Right lobe of liver (tissue), 6 donors: ENCODE measurements around the gene ARHGEF11. TPM values are rescaled to one million over a fixed set of nuclear protein-coding genes. Genes with fewer than 3 reads are reported as not detected.

Source experiments
- ATAC-seq, 4 donors: fragments of 200-7000 bp; cut with Tn5 transposase; one replicate each; pipeline ENCODE4 v1.9.1; 2020; ENCODE audit warnings: mild to moderate bottlenecking in 4 of 4, moderate library complexity in 4 of 4
- DNase-seq, 3 donors: peaks; one replicate each; pipeline ENCODE4 v3.0.0-alpha.2; 2020
- H3K27ac ChIP-seq, 3 donors: fragments of 200-600 bp; one replicate each; pipeline ENCODE4 v1.8.0; 2022
- H3K27me3 ChIP-seq, 2 donors: fragments of 200-600 bp; one replicate each; pipeline ENCODE4 v1.8.0; 2022
- H3K36me3 ChIP-seq, 4 donors: fragments of 200-600 bp; sonication (generic) in 1 of 4; one replicate each; pipeline versions ENCODE4 v1.5.1 to v1.8.0; 2017 to 2022; ENCODE audit warnings: control low read depth in 1 of 4
- H3K4me1 ChIP-seq, 4 donors: fragments of 200-600 bp; sonication (generic) in 1 of 4; one replicate each; pipeline versions ENCODE4 v1.5.1 to v1.8.0; 2017 to 2022; ENCODE audit warnings: control low read depth in 1 of 4
- H3K4me3 ChIP-seq, 3 donors: fragments of 200-600 bp; one replicate each; pipeline ENCODE4 v1.8.0; 2022
- H3K9me3 ChIP-seq, 4 donors: fragments of 200-600 bp; sonication (generic) in 1 of 4; one replicate each; pipeline versions ENCODE4 v1.5.1 to v1.8.0; 2017 to 2022; ENCODE audit warnings: control low read depth in 1 of 4
- POLR2A ChIP-seq: fragments of 450-650 bp; IDR thresholded peaks from one replicate; pipeline ENCODE4 v1.6.1; 2017; ENCODE audit warnings: antibody characterized with exemption, mild to moderate bottlenecking
- WGBS: methylation state at CpG from one replicate; pipeline ENCODE4 v1.1.6; 2018; ENCODE audit warnings: low coverage, low lambda C conversion rate; ENCODE audit not compliant: insufficient coverage; ENCODE audit errors: missing lambda C conversion rate; 5-methylcytosine and 5-hydroxymethylcytosine counted together
- intact Hi-C, 2 donors: fragments of 100-400 bp; cut with DNase I; formaldehyde crosslinking; loops; one replicate each; pipeline versions ENCODE4 v1.11.2 to v1.14.1; 2022
- total RNA-seq, 6 experiments: library from RNA; depleted of rRNA in 2 of 6; stranded (reverse); fragments of >200 nt in 2 of 6; fragmentation: NEBNext Ultra II Directional in 3 of 6; extraction: Animal tissue kit (Norgen Biotek cat#: 25700) in 3 of 6; gene quantifications; one replicate each; pipeline versions ENCODE4 v1.1.0 to v1.2.4, GENCODE V29; 2016 to 2023
- TF ChIP-seq, protein P1 (sequence below), 4 donors: fragments of 200-600 bp in 3 of 4; fragments of 450-650 bp in 1 of 4; IDR thresholded peaks; one replicate each; pipeline versions ENCODE4 v1.5.1 to v1.8.0; 2016 to 2022; ENCODE audit warnings: antibody characterized with exemption in 4 of 4, mild to moderate bottlenecking in 2 of 4
- donor health status: DM: no; HTN: yes; CAD: no.
- donor health status: DM: no; HTN: no; CAD: no.
- donor health status: DM: no; HTN: no; CAD: no.
- donor health status: DM: no; HTN: yes; CAD: no.
- donor health status: DM: no; HTN: yes; CAD: no.

The ARHGEF11 gene
- total RNA-seq, 6 experiments from 2014 or later, result 10.5 to 18.7 (median 12.8) TPM

DNA sequence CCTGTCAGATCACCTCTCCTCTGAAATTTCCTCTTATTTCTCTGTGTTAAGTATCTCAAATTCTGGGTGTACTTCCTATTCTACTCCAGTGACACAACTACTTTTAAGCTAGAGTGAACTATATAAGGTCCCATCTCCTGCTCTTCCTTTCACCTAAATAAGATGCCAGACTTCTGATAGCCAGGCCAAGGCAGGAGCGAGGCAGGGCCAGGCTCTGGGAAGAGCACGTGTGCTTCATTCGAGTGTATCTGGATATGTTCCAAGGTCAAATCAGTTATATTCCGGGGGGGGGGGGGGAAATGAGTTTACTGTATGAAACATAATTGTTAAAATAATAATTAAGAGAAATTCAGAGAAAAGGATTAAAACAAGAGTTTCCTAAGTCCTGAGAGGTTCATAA is 65.0 kb downstream of the ARHGEF11 start:
- intact Hi-C loops, result no loop called here
- no peaks in the 10 kb centered on the region for H3K9me3 ChIP-seq
- TF ChIP-seq, protein P1, sequence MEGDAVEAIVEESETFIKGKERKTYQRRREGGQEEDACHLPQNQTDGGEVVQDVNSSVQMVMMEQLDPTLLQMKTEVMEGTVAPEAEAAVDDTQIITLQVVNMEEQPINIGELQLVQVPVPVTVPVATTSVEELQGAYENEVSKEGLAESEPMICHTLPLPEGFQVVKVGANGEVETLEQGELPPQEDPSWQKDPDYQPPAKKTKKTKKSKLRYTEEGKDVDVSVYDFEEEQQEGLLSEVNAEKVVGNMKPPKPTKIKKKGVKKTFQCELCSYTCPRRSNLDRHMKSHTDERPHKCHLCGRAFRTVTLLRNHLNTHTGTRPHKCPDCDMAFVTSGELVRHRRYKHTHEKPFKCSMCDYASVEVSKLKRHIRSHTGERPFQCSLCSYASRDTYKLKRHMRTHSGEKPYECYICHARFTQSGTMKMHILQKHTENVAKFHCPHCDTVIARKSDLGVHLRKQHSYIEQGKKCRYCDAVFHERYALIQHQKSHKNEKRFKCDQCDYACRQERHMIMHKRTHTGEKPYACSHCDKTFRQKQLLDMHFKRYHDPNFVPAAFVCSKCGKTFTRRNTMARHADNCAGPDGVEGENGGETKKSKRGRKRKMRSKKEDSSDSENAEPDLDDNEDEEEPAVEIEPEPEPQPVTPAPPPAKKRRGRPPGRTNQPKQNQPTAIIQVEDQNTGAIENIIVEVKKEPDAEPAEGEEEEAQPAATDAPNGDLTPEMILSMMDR (IDR thresholded peaks at IDR 0.05), result no peak
- TF ChIP-seq POLR2A, result no peak
- no peaks in the 10 kb centered on the region for H3K4me1 ChIP-seq
- H3K36me3 ChIP-seq, result peaks cover 3 to 58% (median 24%) of the 10 kb centered on the region in 4 donors
- 41% methylated on average over 4 of the region's 4 CpGs for WGBS
- no peak overlapping the region for H3K4me3 ChIP-seq
- ATAC-seq, result no peak
- no peak overlapping the region for H3K27ac ChIP-seq
- DNase-seq, result no peak
- H3K27me3 ChIP-seq, result no peaks in the 10 kb centered on the region

DNA sequence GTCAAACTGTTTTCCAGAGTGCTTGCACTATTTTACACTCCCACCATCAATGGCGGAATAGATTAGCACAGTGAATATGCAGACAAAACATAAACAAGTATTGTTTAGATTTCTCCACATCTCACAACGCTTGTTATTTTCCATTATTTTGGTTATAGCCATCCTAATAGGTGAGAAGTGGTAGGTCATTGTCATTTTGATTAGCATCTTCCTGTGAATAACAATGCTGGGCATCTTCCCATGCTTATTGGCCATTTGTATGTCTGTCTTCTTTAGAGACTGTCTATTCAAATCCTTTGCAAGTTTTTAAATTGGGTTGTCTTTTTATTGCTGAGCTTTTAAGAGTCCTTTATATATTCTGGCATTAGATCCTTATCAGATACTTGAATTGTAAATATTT is 70.5 kb downstream of the ARHGEF11 start:
- H3K4me1 ChIP-seq, result no peaks in the 10 kb centered on the region
- no peak for ATAC-seq
- 75% methylated on average over 2 of the region's 2 CpGs for WGBS
- intact Hi-C loops, result no loop called here
- H3K36me3 ChIP-seq, result peaks cover 7 to 59% (median 16%) of the 10 kb centered on the region in 4 donors
- no peaks in the 10 kb centered on the region for H3K9me3 ChIP-seq
- DNase-seq, result no peak
- no peak overlapping the region for H3K27ac ChIP-seq
- TF ChIP-seq POLR2A, result no peak
- TF ChIP-seq, protein P1 (IDR thresholded peaks at IDR 0.05), result no peak
- no peaks in the 10 kb centered on the region for H3K27me3 ChIP-seq
- no peak overlapping the region for H3K4me3 ChIP-seq

DNA sequence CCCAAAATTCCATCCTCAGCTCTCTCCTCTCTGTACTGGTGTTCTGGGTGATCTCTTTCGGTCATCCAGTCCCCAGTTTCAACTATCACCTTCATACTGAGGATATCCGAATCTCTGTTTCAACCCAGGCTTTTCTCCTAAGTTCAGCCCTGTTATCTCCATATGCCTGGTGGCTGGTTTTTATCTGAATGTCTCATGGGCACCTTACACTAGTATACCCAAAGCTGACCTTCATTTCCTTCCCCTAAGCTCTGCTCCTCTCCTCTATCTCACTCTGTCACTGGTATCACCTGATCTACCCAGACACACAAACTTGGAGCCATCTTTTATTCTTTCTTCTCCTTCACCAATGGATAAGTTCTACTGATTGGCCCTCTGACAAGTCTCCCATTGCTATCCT is 72.1 kb downstream of the ARHGEF11 start:
- ATAC-seq, result no peak
- Histone ChIP-seq H3K27ac (no peak overlapping the region), H3K27me3 (no peaks in the 10 kb centered on the region), H3K4me1 (no peaks in the 10 kb centered on the region), H3K4me3 (no peak overlapping the region), H3K36me3 (peaks cover 7 to 59% (median 15%) of the 10 kb centered on the region in 4 donors), H3K9me3 (no peaks in the 10 kb centered on the region)
- intact Hi-C loops, result no loop called here
- WGBS, result 94% methylated on average over 2 of the region's 2 CpGs
- TF ChIP-seq, protein P1 (IDR thresholded peaks at IDR 0.05), result no peak
- TF ChIP-seq POLR2A, result no peak
- DNase-seq, result no peak

DNA sequence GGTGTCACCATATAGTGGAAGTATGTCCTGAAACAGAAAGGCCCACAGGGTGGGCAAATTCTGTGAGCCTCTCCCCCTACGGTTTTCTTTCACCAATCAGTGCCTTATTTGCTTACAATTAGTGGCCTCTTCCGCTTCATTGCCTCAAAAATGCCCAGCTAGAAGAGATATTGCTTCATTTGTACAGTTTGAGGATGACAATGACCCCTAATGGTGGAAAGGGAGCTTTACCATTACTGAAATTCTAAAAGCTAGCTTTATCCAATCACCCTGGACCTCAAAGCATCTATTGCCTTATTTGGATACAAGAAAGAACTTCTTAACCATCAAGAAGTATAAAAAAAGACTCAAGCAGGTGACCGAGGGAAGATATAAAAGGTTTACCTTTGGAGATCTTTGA is 75.5 kb downstream of the ARHGEF11 start:
- intact Hi-C loops, result no loop called here
- no peak for DNase-seq
- 90% methylated on average over 3 of the region's 3 CpGs for WGBS
- Histone ChIP-seq H3K36me3 (peaks cover 0 to 60% (median 7%) of the 10 kb centered on the region in 4 donors), H3K9me3 (no peaks in the 10 kb centered on the region), H3K27me3 (no peaks in the 10 kb centered on the region), H3K4me3 (no peak overlapping the region), H3K4me1 (no peaks in the 10 kb centered on the region), H3K27ac (no peak overlapping the region)
- no peak for ATAC-seq
- TF ChIP-seq, protein P1 (IDR thresholded peaks at IDR 0.05), result peak in 2 of 4 donors; percentile 7 to 13
- no peak for TF ChIP-seq POLR2A

DNA sequence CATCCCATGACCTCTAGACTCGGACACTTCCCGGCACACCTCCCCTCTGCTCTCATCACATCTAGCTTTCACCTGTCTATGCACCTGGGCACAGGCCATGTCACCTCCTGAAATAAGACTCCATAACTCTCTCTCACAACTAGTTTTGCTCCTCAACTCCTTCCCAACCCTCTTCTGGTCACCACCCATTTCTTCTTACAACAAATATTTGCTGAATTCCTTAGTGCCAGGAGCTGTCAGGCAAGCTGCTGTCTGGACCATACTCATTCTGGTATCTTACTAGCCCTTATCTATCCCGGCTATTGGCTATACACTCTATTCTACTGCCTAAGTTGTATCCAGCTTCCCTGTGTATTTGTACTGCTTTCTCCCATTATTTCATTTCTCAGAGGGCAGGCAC is 76.0 kb downstream of the ARHGEF11 start:
- Histone ChIP-seq H3K9me3 (no peaks in the 10 kb centered on the region), H3K4me1 (no peaks in the 10 kb centered on the region), H3K36me3 (peaks cover 0 to 55% (median 6%) of the 10 kb centered on the region in 4 donors), H3K27ac (no peak overlapping the region), H3K4me3 (no peak overlapping the region), H3K27me3 (no peaks in the 10 kb centered on the region)
- ATAC-seq, result no peak
- intact Hi-C loops, result no loop called here
- WGBS, result 81% methylated on average over 3 of the region's 3 CpGs
- TF ChIP-seq, protein P1 (IDR thresholded peaks at IDR 0.05), result no peak
- TF ChIP-seq POLR2A, result no peak
- no peak for DNase-seq
